Rectal smooth muscle tissue (tissue), 1 donor: Measurements from ENCODE around the gene DACT3.
"Not testable (repeated sequence)": the region's sequence is repeated elsewhere in the genome, so short reads cannot be mapped to it uniquely, and the experiment has no call there.

Experiments
- H3K27ac ChIP-seq: one replicate; pipeline ENCODE4 v1.7.0; 2013; ENCODE audit warnings: low read depth, low read length, inconsistent platforms
- H3K27me3 ChIP-seq: one replicate; pipeline ENCODE4 v1.7.0; 2013; ENCODE audit warnings: low read length; ENCODE audit not compliant: control insufficient read depth, insufficient read depth
- H3K36me3 ChIP-seq: one replicate; pipeline ENCODE4 v1.7.0; 2013; ENCODE audit warnings: low read length; ENCODE audit not compliant: control insufficient read depth, insufficient read depth
- H3K4me1 ChIP-seq: one replicate; pipeline ENCODE4 v1.7.0; 2013; ENCODE audit warnings: low read length; ENCODE audit not compliant: control insufficient read depth, insufficient read depth
- H3K4me3 ChIP-seq: one replicate; pipeline ENCODE4 v1.7.0; 2013; ENCODE audit warnings: low read length
- H3K9ac ChIP-seq: one replicate; pipeline ENCODE4 v1.7.0; 2013; ENCODE audit warnings: low read length

The DACT3 gene

GRCh38 chr19:46637224-46637623, 23.8 kb downstream of the DACT3 start:
- Histone ChIP-seq H3K27ac (no peak overlapping the region), H3K27me3 (peaks cover 9% of the 10 kb centered on the region), H3K4me3 (no peak overlapping the region), H3K36me3 (no peaks in the 10 kb centered on the region), H3K9ac (no peak overlapping the region), H3K4me1 (peaks cover 7% of the 10 kb centered on the region)

- no peak within 1 kb of the TSS for H3K27ac ChIP-seq
These were observed 24.8 kb downstream of the DACT3 start, which contains the start of gene GNG8 for GRCh38 chr19:46635920-46636761. Gene GNG8 (minus strand): TSS chr19:46636202. CDS start chr19:46634682, 1,520 bp downstream.

DNA sequence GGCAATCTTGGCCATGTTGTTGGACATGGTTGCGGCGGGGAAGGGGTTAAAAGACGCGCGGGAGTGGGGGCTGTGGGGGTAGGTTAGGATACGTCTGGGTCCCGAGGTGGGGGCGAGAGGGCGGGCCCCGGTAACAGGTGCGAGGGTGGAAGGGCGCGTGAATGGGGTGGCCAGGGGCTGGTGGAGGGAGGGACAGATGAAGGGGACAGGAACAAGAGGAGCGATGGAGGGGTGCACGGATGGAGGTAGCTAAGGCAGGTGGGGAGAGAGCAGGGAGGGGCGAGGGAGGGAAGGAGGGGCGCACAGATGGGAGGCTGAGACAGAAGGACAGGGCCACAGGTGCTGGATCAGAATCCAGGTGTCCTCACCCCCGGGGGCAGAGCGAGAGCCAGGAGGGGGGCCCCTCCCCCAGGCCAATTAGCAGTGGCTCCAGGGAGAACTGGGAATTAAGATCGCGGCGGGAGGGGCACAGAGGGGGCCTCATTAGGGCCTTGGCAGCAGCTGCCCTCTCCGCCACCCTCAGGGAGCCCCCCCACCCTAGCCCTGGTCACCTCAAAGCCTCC, 26.2 kb downstream of the DACT3 start:
- Histone ChIP-seq H3K4me3 (no peak overlapping the region), H3K27me3 (peaks cover 7% of the 10 kb centered on the region), H3K4me1 (peaks cover 4% of the 10 kb centered on the region), H3K36me3 (no peaks in the 10 kb centered on the region), H3K9ac (no peak overlapping the region), H3K27ac (no peak overlapping the region)

More at GRCh38 chr19:46635920-46636761, 24.8 kb downstream of the DACT3 start, which contains the start of gene GNG8:
- no peaks in the 10 kb centered on the region for H3K36me3 ChIP-seq
- H3K9ac ChIP-seq, result no peak within 1 kb of the TSS
- peaks cover 7% of the 10 kb centered on the region for H3K4me1 ChIP-seq
- H3K27me3 ChIP-seq, result peaks cover 9% of the 10 kb centered on the region
- H3K4me3 ChIP-seq, result no peak within 1 kb of the TSS

GRCh38 chr19:46634045-46634655, 26.8 kb downstream of the DACT3 start:
- Histone ChIP-seq H3K9ac (no peak overlapping the region), H3K4me3 (peak overlapping the region; percentile 65), H3K36me3 (no peaks in the 10 kb centered on the region), H3K4me1 (peaks cover 2% of the 10 kb centered on the region), H3K27ac (no peak overlapping the region), H3K27me3 (peaks cover 7% of the 10 kb centered on the region)

- Histone ChIP-seq H3K36me3 (no peaks in the 10 kb centered on the region), H3K4me3 (no peak overlapping the region), H3K27me3 (peaks cover 7% of the 10 kb centered on the region), H3K4me1 (no peaks in the 10 kb centered on the region), H3K9ac (no peak overlapping the region), H3K27ac (no peak overlapping the region)
These were observed 27.9 kb downstream of the DACT3 start for GRCh38 chr19:46633130-46633529.

- Histone ChIP-seq H3K4me3 (no peak overlapping the region), H3K9ac (no peak overlapping the region), H3K27ac (no peak overlapping the region), H3K27me3 (peaks cover 7% of the 10 kb centered on the region), H3K36me3 (no peaks in the 10 kb centered on the region), H3K4me1 (no peaks in the 10 kb centered on the region)
These were observed 29.5 kb downstream of the DACT3 start for GRCh38 chr19:46631481-46631880.

DNA sequence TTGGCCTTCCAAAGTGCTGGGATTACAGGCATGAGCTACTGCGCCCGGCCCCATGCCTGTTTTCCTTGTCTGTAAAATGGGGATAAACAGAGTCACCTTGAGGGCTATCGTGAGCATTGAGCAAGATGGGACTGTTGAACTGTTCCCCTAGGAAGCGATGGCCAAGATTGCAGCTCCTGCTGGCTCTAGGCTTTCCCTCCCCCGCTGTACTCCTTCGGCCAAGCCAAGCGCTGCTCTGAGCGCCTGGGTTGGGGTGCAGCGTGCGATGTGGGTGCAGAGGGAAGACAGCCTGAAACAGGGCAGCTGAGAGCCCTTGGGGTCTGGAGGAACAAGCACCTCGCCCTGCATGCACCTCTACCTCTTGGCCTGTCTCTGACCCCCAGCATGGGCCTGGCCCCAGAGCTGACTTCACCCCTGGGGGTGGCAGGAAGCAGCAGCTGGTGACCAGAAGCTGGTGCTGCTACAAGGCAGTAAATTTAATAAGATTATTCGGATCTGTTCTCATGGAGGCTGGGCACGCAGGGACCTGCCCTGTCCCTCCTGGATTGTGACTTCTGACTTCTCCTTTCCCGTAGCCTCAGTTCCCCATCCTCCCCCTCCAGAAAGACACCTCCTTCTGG, 30.3 kb downstream of the DACT3 start:
- Histone ChIP-seq H3K9ac (no peak overlapping the region), H3K4me1 (no peaks in the 10 kb centered on the region), H3K36me3 (no peaks in the 10 kb centered on the region), H3K4me3 (no peak overlapping the region), H3K27ac (no peak overlapping the region), H3K27me3 (peaks cover 7% of the 10 kb centered on the region)

GRCh38 chr19:46629546-46630025, 31.4 kb downstream of the DACT3 start:
- H3K4me1 ChIP-seq, result peaks cover 4% of the 10 kb centered on the region
- no peak overlapping the region for H3K4me3 ChIP-seq
- no peak overlapping the region for H3K9ac ChIP-seq
- H3K27ac ChIP-seq, result no peak overlapping the region
- H3K27me3 ChIP-seq, result peaks cover 7% of the 10 kb centered on the region
- H3K36me3 ChIP-seq, result no peaks in the 10 kb centered on the region

DNA sequence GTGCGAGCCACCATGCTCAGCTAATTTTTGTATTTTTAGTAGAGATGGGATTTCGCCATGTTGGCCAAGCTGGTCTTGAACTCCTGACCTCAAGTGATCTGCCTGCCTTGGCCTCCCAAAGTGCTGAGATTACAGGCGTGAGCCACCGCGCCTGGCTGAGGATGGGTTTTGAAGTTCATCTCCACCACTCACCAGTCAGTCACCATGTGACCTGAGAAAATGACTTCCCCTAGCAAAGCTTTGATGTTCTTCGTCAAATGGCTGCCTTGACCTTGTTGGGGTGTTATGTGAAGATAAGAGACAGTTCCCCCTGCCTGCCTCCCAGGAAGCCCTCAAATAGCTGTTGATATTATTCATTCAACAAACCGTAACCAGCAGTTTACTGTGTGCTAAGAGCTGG, 32.0 kb downstream of the DACT3 start:
- H3K9ac ChIP-seq, H3K4me3 ChIP-seq, H3K27me3 ChIP-seq, H3K27ac ChIP-seq, H3K4me1 ChIP-seq, H3K36me3 ChIP-seq: not testable (repeated sequence)

DNA sequence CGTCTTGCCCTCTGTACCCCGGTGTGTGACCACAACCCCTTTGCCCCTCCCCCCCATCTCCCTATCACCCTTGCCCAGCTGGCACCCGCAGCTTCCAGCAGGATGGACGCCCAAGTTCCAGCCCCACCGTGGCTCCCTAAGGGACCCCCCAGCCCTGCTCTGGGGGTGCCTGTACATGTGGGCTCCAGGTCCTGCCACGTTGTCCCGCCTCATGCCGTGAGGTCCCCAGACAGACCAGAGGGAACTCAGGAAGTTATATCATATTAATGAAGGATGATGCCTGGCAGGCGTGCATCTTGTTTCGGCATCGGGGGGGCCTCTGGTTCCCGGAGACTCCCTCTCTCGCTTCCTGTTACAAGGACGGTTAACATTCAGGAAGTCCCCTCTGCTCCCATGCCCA, 34.5 kb downstream of the DACT3 start:
- H3K4me3 ChIP-seq, result no peak overlapping the region
- no peaks in the 10 kb centered on the region for H3K27me3 ChIP-seq
- H3K36me3 ChIP-seq, result no peaks in the 10 kb centered on the region
- no peak overlapping the region for H3K9ac ChIP-seq
- peaks cover 10% of the 10 kb centered on the region for H3K4me1 ChIP-seq
- no peak overlapping the region for H3K27ac ChIP-seq

- H3K4me1 ChIP-seq, result peaks cover 18% of the 10 kb centered on the region
- no peaks in the 10 kb centered on the region for H3K27me3 ChIP-seq
- H3K27ac ChIP-seq, result peak overlapping the region; percentile 75
- no peak overlapping the region for H3K4me3 ChIP-seq
- H3K36me3 ChIP-seq, result no peaks in the 10 kb centered on the region
- no peak overlapping the region for H3K9ac ChIP-seq
These were observed 35.3 kb downstream of the DACT3 start for GRCh38 chr19:46625731-46626130.

- Histone ChIP-seq H3K27ac (peak within 1 kb of the TSS; percentile 75), H3K36me3 (no peaks in the 10 kb centered on the region), H3K27me3 (no peaks in the 10 kb centered on the region), H3K9ac (no peak within 1 kb of the TSS), H3K4me3 (no peak within 1 kb of the TSS), H3K4me1 (peaks cover 24% of the 10 kb centered on the region)
These were observed 35.9 kb downstream of the DACT3 start, which contains the start of gene PTGIR for GRCh38 chr19:46624958-46625661. Gene PTGIR (minus strand): TSS chr19:46625089. CDS start chr19:46624225, 864 bp downstream.
